ENCODE measurements around the gene UST.

DNA sequence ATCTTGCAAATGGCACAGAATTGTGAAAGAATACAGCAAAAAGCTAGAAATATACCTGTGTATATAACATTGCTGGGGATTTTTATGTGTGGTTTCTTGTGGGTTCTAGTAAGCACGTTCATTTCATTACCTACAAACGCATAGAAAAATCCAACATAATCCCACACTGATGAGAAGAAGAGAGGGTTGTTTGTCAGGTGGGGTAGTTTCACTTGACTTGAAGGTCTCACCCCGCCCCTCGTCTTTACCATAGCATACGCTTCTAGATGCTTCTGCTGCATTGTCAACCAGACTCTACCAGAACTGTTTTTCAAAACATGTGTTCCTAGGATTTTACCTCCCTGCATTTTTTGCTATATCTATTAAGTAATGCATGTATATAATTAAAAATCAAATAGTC, 286.6 kb downstream of the UST start:
- TF ChIP-seq, protein P1, sequence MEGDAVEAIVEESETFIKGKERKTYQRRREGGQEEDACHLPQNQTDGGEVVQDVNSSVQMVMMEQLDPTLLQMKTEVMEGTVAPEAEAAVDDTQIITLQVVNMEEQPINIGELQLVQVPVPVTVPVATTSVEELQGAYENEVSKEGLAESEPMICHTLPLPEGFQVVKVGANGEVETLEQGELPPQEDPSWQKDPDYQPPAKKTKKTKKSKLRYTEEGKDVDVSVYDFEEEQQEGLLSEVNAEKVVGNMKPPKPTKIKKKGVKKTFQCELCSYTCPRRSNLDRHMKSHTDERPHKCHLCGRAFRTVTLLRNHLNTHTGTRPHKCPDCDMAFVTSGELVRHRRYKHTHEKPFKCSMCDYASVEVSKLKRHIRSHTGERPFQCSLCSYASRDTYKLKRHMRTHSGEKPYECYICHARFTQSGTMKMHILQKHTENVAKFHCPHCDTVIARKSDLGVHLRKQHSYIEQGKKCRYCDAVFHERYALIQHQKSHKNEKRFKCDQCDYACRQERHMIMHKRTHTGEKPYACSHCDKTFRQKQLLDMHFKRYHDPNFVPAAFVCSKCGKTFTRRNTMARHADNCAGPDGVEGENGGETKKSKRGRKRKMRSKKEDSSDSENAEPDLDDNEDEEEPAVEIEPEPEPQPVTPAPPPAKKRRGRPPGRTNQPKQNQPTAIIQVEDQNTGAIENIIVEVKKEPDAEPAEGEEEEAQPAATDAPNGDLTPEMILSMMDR (IDR thresholded peaks at IDR 0.05), result no peak
- no peak for TF ChIP-seq EZH2 (IDR thresholded peaks at IDR 0.05)
